Fibroblast of villous mesenchyme (primary cell): ENCODE measurements around the gene STMN3. TPM values are rescaled to one million over a fixed set of nuclear protein-coding genes. Genes with fewer than 3 reads are reported as not detected.
"Not testable (repeated sequence)": the region's sequence is repeated elsewhere in the genome, so short reads cannot be mapped to it uniquely, and the experiment has no call there.

Experiments
- DNase-seq: peaks from one replicate; pipeline ENCODE4 v3.0.0-alpha.2; 2010; ENCODE audit warnings: low read depth
- H3K4me3 ChIP-seq: 2 replicates; pipeline ENCODE4 v1.5.1; 2011; ENCODE audit warnings: low read depth, mild to moderate bottlenecking, low read length
- total RNA-seq: library from RNA; depleted of rRNA; stranded (reverse); fragments of >200 nt; gene quantifications from 2 replicates; pipeline ENCODE4 v1.2.3, GENCODE V29; 2012
- TF ChIP-seq, protein P1 (sequence below): IDR thresholded peaks from 2 replicates; pipeline ENCODE4 v1.5.1; 2012; ENCODE audit warnings: low read depth, mild to moderate bottlenecking, low read length; ENCODE audit not compliant: insufficient read depth

STMN3 gene
- total RNA-seq, 1 donor = 5.6 TPM

DNA sequence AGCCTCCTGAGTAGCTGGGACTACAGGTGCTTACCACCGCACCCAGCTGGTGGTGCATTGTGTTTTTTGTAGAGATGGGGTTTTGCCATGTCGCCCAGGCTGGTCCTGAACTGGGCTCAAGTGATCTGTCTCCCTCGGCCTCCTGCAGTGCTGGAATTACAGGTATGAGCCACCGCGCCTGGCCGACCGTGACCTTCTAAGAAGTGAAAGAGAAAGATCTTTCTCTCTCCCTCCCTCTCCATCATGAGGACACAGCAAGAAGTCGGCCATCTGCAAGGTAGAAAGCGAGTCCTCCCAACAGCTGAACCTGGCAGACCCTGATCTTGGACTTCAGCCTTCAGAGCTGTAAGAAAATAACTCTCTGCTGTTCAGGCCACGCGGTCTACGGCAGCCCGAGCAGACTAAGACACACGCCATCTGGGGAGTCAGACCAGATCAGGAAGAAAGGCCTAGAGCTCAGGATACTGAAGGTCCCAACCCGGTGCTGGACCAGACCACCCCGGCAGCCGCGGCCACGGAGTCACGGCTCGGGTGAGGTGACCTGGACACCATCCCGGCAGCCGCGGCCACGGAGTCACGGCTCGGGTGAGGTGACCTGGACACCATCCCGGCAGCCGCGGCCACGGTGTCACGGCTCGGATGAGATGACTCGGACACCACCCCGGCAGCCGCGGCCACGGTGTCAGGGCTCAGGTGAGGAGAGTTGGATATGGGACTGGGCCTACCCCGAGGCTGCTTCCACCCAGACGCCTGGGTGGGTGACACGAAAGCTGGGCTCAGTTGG, 35.9 kb downstream of the STMN3 start:
- DNase-seq = no peak
- TF ChIP-seq, protein P1, sequence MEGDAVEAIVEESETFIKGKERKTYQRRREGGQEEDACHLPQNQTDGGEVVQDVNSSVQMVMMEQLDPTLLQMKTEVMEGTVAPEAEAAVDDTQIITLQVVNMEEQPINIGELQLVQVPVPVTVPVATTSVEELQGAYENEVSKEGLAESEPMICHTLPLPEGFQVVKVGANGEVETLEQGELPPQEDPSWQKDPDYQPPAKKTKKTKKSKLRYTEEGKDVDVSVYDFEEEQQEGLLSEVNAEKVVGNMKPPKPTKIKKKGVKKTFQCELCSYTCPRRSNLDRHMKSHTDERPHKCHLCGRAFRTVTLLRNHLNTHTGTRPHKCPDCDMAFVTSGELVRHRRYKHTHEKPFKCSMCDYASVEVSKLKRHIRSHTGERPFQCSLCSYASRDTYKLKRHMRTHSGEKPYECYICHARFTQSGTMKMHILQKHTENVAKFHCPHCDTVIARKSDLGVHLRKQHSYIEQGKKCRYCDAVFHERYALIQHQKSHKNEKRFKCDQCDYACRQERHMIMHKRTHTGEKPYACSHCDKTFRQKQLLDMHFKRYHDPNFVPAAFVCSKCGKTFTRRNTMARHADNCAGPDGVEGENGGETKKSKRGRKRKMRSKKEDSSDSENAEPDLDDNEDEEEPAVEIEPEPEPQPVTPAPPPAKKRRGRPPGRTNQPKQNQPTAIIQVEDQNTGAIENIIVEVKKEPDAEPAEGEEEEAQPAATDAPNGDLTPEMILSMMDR = no peak
- H3K4me3 ChIP-seq = no peak overlapping the region

DNA sequence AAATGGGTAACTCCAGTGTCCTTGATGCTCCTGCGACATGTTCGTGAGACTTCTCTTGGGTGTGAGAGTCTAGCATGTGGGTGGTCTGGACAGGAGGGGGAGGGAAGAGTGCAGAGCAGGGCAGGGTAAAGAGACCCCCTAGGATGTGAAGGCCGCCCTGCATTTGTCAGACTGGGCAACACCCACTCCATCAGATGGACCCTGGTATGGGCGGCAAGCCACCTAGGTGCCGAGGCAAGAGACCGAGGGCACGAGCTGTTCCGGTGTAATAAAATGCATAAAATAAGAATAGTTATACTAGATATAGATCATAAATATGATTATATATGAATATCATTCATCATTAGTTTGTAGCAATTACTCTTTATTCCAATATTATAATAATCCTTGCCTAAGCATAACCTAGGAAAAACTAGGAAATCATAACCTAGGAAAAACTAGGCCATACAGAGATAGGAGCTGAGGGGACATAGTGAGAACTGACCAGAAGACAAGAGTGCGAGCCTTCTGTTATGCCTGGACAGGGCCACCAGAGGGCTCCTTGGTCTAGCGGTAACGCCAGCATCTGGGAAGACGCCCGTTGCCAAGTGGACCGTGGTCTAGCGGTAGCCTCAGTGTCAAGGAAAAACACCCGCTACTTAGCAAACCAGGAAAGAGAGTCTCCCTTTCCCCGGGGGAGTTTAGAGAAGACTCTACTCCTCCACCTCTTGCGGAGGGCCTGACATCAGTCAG, 39.2 kb downstream of the STMN3 start:
- TF ChIP-seq, protein P1 = peak; percentile 37
- not testable (repeated sequence) for H3K4me3 ChIP-seq, DNase-seq

DNA sequence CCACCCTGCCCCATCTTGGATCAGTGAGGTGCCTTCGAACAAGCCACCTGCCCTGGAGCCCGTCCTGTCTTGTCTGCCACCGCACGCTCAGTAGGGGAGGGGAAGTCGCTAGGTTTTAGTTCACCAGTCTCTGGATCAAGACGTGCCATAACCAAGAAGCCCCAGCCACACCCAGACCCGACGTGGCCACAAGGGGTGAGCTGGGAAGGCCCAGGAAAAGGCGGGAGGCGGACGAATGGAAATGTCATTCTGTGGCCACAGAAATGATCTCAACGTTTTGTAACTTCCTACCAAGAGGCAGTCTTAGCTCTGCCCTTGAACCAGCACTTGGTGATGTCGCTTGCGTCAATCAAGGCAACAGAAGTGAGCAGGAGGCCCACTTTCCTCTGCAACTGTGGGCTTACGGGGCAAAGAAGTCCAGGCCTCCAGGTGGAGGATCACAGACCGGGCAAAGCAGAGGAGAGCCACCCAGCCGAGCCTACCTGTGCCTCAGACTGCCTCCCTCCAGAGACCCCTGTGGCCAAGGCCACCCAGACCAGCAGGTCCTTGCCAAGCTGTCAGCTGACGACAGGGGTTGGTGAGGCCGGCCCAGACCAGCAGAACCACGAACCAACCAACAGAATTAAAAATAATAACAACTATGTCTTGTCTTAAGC, 40.8 kb downstream of the STMN3 start:
- H3K4me3 ChIP-seq = no peak overlapping the region
- DNase-seq = no peak
- TF ChIP-seq, protein P1 = no peak

DNA sequence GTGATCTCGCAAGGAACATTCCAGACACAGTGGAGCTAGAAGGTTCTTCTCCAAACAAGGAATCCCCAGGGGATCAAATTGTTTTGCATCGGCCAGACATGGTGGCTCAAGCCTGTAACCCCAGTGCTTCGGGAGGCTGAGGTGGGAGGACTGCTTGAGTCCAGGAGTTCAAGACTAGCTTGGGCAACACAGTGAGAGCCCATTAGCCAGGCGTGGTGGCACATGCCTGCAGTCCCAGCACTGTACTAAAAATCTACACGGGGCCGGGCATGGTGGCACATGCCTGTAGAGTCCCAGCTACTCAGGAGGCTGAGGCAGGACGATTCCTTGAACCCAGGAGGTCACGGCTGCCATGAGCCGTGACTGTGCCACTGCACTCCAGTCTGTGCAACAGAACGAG, 41.6 kb downstream of the STMN3 start:
- TF ChIP-seq, protein P1 = no peak
- H3K4me3 ChIP-seq = no peak overlapping the region
- no peak for DNase-seq

DNA sequence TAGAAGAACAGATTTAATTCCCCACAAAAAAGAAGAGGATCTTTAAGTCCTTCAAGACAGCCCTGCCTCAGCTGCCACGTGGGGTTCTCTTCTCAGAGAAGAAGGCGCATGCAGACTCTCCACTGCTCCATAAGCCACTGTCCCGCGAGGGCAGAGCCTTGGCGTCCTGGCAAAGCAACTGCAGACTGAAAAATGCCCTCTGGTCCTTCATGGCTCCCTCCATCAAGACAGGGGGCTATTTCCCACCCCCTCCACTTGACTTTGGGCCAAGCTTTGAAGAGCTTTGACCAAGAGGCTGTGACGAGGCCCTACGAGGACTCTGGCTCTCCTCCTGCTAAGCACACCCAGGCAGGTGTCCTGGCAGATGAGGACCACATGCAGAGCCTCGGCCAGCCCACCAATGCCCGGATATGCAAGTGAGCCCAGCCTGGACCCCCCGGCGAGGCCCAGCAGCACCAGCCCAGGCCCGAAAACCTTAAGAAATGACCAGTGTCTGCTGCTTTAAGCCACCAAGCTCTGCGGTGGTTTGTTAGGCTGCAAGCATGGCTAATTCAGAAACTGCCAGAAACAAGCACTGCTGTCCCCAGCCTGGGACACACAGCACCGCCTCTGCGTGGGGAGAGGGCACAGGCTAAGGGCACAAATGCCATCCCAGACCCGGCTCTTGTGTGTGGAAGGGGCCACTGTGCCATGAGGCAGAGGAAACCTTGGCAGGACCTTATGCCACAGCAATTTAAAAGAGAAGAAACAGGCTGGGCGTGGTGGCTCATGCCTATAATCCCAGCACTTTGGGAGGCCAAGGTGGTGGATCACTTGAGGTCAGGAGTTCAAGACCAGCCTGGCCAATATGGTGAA, 42.4 kb downstream of the STMN3 start:
- TF ChIP-seq, protein P1 = no peak
- DNase-seq = no peak
- no peak overlapping the region for H3K4me3 ChIP-seq

DNA sequence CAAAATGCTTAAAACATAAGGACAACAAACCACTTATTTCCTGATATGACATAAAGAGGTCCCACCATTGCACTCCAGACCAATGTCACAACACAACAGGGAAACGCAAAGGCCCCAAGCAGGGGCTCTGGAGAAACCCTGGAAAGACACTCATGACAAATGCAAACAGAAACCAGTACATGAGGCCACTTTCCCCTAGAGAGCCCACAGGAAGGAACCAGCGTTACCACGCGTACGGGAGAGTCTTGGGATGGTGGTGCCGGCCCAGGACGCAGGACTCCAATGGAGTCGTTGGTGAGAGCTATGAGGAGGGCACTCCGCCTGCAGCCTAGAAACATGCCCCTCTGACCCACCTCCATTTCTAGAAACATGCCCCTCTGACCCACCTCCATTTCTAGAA, 46.5 kb downstream of the STMN3 start:
- DNase-seq = no peak
- no peak overlapping the region for H3K4me3 ChIP-seq
- TF ChIP-seq, protein P1 = no peak
